Tibial nerve (tissue), 3 donors: ENCODE results near the gene RAD23A.

Experiments
- POLR2A ChIP-seq, 2 donors: fragments of 450-650 bp; IDR thresholded peaks; one replicate each; pipeline ENCODE4 v1.6.1; 2017; ENCODE audit warnings: antibody characterized with exemption in 2 of 2, mild to moderate bottlenecking in 2 of 2, moderate library complexity in 2 of 2
- TF ChIP-seq, protein P1 (sequence below), 5 experiments: fragments of 200-600 bp in 3 of 5; fragments of 450-650 bp in 2 of 5; sonication (generic) in 3 of 5; IDR thresholded peaks; one replicate each; pipeline ENCODE4 v1.5.1; 2016 to 2019; ENCODE audit warnings: antibody characterized with exemption in 5 of 5, mild to moderate bottlenecking in 3 of 5, moderate library complexity in 2 of 5

DNA sequence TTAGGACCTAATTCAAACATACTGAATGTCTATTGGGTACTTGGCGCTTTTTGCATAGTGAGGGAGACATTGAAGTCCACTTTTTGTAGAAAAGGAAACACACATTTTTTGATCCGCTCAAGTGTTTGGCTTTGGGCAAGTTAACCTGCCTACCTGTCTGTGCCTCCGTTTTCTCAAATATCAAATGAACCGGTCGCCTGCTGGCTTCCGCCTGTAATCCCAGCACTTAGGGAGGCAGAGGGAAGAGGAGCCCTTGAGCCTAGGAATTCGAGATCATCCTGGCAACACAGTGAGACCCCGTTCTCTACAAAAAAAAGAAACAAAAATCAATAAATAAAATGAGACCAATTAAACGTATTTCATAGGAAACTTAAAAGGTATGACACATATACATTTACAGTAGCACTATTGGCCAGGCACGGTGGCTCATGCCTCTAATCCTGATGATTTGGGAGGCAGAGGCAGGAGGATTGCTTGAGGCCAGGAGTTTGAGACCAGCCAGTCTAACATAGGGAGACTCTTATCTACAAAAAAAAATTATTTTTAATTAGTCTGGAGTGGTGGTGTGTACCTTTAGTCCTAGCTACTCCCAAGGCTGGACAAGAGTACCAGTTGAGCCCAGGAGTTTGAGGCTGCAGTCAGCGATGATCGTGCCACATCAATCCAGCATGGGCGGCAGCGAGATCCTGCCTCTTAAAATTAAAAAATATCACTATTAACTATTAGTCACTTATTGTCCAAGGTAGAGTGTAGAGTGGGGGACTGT is 1.3 kb downstream of the RAD23A start:
- no peak for TF ChIP-seq POLR2A (IDR thresholded peaks at IDR 0.05)
- TF ChIP-seq, protein P1, sequence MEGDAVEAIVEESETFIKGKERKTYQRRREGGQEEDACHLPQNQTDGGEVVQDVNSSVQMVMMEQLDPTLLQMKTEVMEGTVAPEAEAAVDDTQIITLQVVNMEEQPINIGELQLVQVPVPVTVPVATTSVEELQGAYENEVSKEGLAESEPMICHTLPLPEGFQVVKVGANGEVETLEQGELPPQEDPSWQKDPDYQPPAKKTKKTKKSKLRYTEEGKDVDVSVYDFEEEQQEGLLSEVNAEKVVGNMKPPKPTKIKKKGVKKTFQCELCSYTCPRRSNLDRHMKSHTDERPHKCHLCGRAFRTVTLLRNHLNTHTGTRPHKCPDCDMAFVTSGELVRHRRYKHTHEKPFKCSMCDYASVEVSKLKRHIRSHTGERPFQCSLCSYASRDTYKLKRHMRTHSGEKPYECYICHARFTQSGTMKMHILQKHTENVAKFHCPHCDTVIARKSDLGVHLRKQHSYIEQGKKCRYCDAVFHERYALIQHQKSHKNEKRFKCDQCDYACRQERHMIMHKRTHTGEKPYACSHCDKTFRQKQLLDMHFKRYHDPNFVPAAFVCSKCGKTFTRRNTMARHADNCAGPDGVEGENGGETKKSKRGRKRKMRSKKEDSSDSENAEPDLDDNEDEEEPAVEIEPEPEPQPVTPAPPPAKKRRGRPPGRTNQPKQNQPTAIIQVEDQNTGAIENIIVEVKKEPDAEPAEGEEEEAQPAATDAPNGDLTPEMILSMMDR (IDR thresholded peaks at IDR 0.05) = no peak
